AG04450 (cell line): ENCODE measurements around the gene RPL18. TPM values are rescaled to one million over a fixed set of nuclear protein-coding genes. Genes with fewer than 3 reads are reported as not detected.

Experiments used
- CTCF ChIA-PET: fragments of 300-600, 350-600 bp; formaldehyde crosslinking; extraction: SDS; loops from one replicate; lab custom pipeline; 2022; ENCODE audit warnings: antibody characterized with exemption, inconsistent platforms; lab: Charles Lee
- POLR2A ChIA-PET: fragments of 350-600 bp; formaldehyde crosslinking; extraction: SDS; loops from one replicate; lab custom pipeline; 2021; ENCODE audit warnings: antibody characterized with exemption, inconsistent platforms; lab: Yijun Ruan, JAX
- DNase-seq: peaks from one replicate; pipeline ENCODE4 v3.0.0-alpha.2; 2011; ENCODE audit warnings: low read depth, low spot score
- H3K27ac ChIP-seq: one replicate; pipeline ENCODE4 v1.5.1; 2012; ENCODE audit warnings: low read depth, low read length, control low read depth
- H3K27me3 ChIP-seq: one replicate; pipeline ENCODE4 v1.6.0; 2012; ENCODE audit warnings: low read length; ENCODE audit not compliant: control insufficient read depth, insufficient read depth
- H3K4me3 ChIP-seq: 2 replicates; pipeline ENCODE4 v1.5.1; 2011; ENCODE audit warnings: mild to moderate bottlenecking, low read depth, low read length, control low read depth
- H3K9me3 ChIP-seq: 2 replicates; pipeline ENCODE4 v1.5.1; 2012; ENCODE audit warnings: low read length; ENCODE audit not compliant: control insufficient read depth, insufficient read depth
- CTCF ChIP-seq: IDR thresholded peaks from 2 replicates; pipeline ENCODE4 v1.5.1; 2011; ENCODE audit warnings: low read depth, low read length, control low read depth, inconsistent platforms
- polyA plus RNA-seq: library from polyadenylated mRNA; depleted of rRNA; stranded (reverse); fragments of >200 nt; gene quantifications from 2 replicates; pipeline ENCODE4 v1.2.3, GENCODE V29; 2011

RPL18 gene
- polyA plus RNA-seq, 1 experiment, result 1,020 TPM

GRCh38 chr19:48596679-48597465 is 22.1 kb downstream of the RPL18 start:
- Histone ChIP-seq H3K27ac (no peak overlapping the region), H3K9me3 (no peaks in the 10 kb centered on the region; the same call in 1 of the 2 replicates), H3K4me3 (no peak overlapping the region), H3K27me3 (peaks cover 15% of the 10 kb centered on the region)
- no peak for TF ChIP-seq CTCF
- ChIA-PET CTCF (no interaction called here), POLR2A (no interaction called here)
- no peak for DNase-seq

GRCh38 chr19:48596237-48596636 is 22.7 kb downstream of the RPL18 start:
- peaks cover 15% of the 10 kb centered on the region for H3K27me3 ChIP-seq
- ChIA-PET CTCF (no interaction called here), POLR2A (no interaction called here)
- no peak overlapping the region for H3K27ac ChIP-seq
- no peak for TF ChIP-seq CTCF
- no peaks in the 10 kb centered on the region; the same call in 1 of the 2 replicates for H3K9me3 ChIP-seq
- no peak overlapping the region for H3K4me3 ChIP-seq
- DNase-seq, result no peak

GRCh38 chr19:48595833-48596232 is 23.1 kb downstream of the RPL18 start:
- ChIA-PET POLR2A (interaction anchor here (0.6 kb wide), 1 partner anchor 9 kb away, joined by 3 read pairs; no protein-coding TSS in a partner anchor), CTCF (no interaction called here)
- no peaks in the 10 kb centered on the region; the same call in 1 of the 2 replicates for H3K9me3 ChIP-seq
- no peak overlapping the region for H3K27ac ChIP-seq
- no peak for TF ChIP-seq CTCF
- no peak for DNase-seq
- H3K4me3 ChIP-seq, result no peak overlapping the region
- H3K27me3 ChIP-seq, result peaks cover 15% of the 10 kb centered on the region

- no peak for DNase-seq
- POLR2A ChIA-PET, result interaction anchor here (0.6 kb wide), 1 partner anchor 10 kb away, joined by 3 read pairs; no protein-coding TSS in a partner anchor
- CTCF ChIA-PET, result interaction anchor here (0.6 to 1.0 kb wide), 2 partner anchors 13 to 106 kb away, joined by 3 to 5 read pairs; no protein-coding TSS in a partner anchor
Measured at GRCh38 chr19:48595171-48595570, 23.8 kb downstream of the RPL18 start.

More at GRCh38 chr19:48595171-48595570, 23.8 kb downstream of the RPL18 start:
- no peak for TF ChIP-seq CTCF
- Histone ChIP-seq H3K27ac (no peak overlapping the region), H3K27me3 (peaks cover 15% of the 10 kb centered on the region), H3K9me3 (no peaks in the 10 kb centered on the region; the same call in 1 of the 2 replicates), H3K4me3 (no peak overlapping the region)
